Trophoblast cell (in vitro differentiated cells and primary cell): Measurements from ENCODE around the gene COX6A2.

Source experiments
- DNase-seq, 2 donors: peaks; one replicate each; pipeline ENCODE4 v3.0.0-alpha.2; 2016
- H2AFZ ChIP-seq: 2 replicates; pipeline ENCODE4 v1.6.1; 2013; ENCODE audit warnings: low read length, moderate library complexity, mild to moderate bottlenecking; ENCODE audit not compliant: insufficient read depth, poor library complexity
- H2AK5ac ChIP-seq: 2 replicates; pipeline ENCODE4 v1.6.1; 2013; ENCODE audit warnings: mild to moderate bottlenecking, low read length
- H2BK120ac ChIP-seq: 2 replicates; pipeline ENCODE4 v1.6.1; 2013; ENCODE audit warnings: low read length, mild to moderate bottlenecking, moderate library complexity; ENCODE audit not compliant: insufficient read depth, poor library complexity
- H2BK12ac ChIP-seq: 2 replicates; pipeline ENCODE4 v1.6.1; 2013; ENCODE audit warnings: mild to moderate bottlenecking, low read length, moderate library complexity
- H2BK5ac ChIP-seq: 2 replicates; pipeline ENCODE4 v1.6.1; 2013; ENCODE audit warnings: low read length, low read depth, moderate library complexity, mild to moderate bottlenecking; ENCODE audit not compliant: poor library complexity
- H3K14ac ChIP-seq: 2 replicates; pipeline ENCODE4 v1.6.1; 2013; ENCODE audit warnings: mild to moderate bottlenecking, low read length
- H3K18ac ChIP-seq: 2 replicates; pipeline ENCODE4 v1.6.1; 2013; ENCODE audit warnings: mild to moderate bottlenecking, low read length
- H3K23ac ChIP-seq: 2 replicates; pipeline ENCODE4 v1.6.1; 2013; ENCODE audit warnings: low read length
- H3K27ac ChIP-seq: 2 replicates; pipeline ENCODE4 v1.5.1; 2013; ENCODE audit warnings: low read depth, mild to moderate bottlenecking, inconsistent platforms, low read length, moderate library complexity
- H3K27me3 ChIP-seq: 2 replicates; pipeline ENCODE4 v1.6.1; 2013; ENCODE audit warnings: inconsistent platforms, mild to moderate bottlenecking, low read length, moderate library complexity; ENCODE audit not compliant: insufficient read depth
- H3K36me3 ChIP-seq, 2 experiments: 1 replicate in 1 of 2; 2 replicates in 1 of 2; pipeline ENCODE4 v1.6.1; 2013; ENCODE audit warnings: low read length in 2 of 2, mild to moderate bottlenecking in 2 of 2, moderate library complexity in 1 of 2; ENCODE audit not compliant: insufficient read depth in 2 of 2, control insufficient read depth in 1 of 2
- H3K4ac ChIP-seq: 2 replicates; pipeline ENCODE4 v1.6.1; 2013; ENCODE audit warnings: low read depth, mild to moderate bottlenecking, low read length, moderate library complexity
- H3K4me1 ChIP-seq, 2 experiments: 1 replicate in 1 of 2; 2 replicates in 1 of 2; pipeline ENCODE4 v1.6.1; 2013; ENCODE audit warnings: low read length in 2 of 2, mild to moderate bottlenecking in 2 of 2, moderate library complexity in 1 of 2; ENCODE audit not compliant: insufficient read depth in 2 of 2, control insufficient read depth in 1 of 2
- H3K4me2 ChIP-seq: 2 replicates; pipeline ENCODE4 v1.6.1; 2013; ENCODE audit warnings: inconsistent platforms, mild to moderate bottlenecking, low read length, moderate library complexity
- H3K4me3 ChIP-seq: 2 replicates; pipeline ENCODE4 v1.5.1; 2013; ENCODE audit warnings: mild to moderate bottlenecking, low read depth, low read length, inconsistent platforms
- H3K79me1 ChIP-seq: one replicate; pipeline ENCODE4 v1.6.1; 2013; ENCODE audit warnings: low read length
- H3K79me2 ChIP-seq: 2 replicates; pipeline ENCODE4 v1.6.1; 2013; ENCODE audit warnings: low read length, mild to moderate bottlenecking; ENCODE audit not compliant: control insufficient read depth, insufficient read depth, poor library complexity
- H3K9ac ChIP-seq: 2 replicates; pipeline ENCODE4 v1.6.1; 2013; ENCODE audit warnings: mild to moderate bottlenecking, low read length
- H3K9me3 ChIP-seq: 2 replicates; pipeline ENCODE4 v1.6.1; 2013; ENCODE audit warnings: low read depth, mild to moderate bottlenecking, control low read depth, inconsistent platforms, low read length; ENCODE audit not compliant: insufficient read depth
- H4K12ac ChIP-seq: 2 replicates; pipeline ENCODE4 v1.6.1; 2013; ENCODE audit warnings: low read depth, mild to moderate bottlenecking, low read length, moderate library complexity
- H4K8ac ChIP-seq: 2 replicates; pipeline ENCODE4 v1.6.1; 2013; ENCODE audit warnings: low read depth, mild to moderate bottlenecking, low read length, moderate library complexity
- H4K91ac ChIP-seq: one replicate; pipeline ENCODE4 v1.6.1; 2013; ENCODE audit warnings: low read depth, mild to moderate bottlenecking, low read length, moderate library complexity
- WGBS: extraction: QIAGEN DNeasy Blood & Tissue Kit; methylation state at CpG from one replicate; pipeline ENCODE4 v1.1.7; 2013; ENCODE audit warnings: missing lambda C conversion rate; ENCODE audit not compliant: insufficient read length, insufficient coverage; ENCODE audit errors: extremely low coverage; 5-methylcytosine and 5-hydroxymethylcytosine counted together

COX6A2 gene

GRCh38 chr16:31436221-31437045, 8.3 kb upstream of the COX6A2 start:
- no peak overlapping the region for H2AK5ac ChIP-seq
- no peaks in the 10 kb centered on the region for H3K79me2 ChIP-seq
- H4K8ac ChIP-seq = no peak overlapping the region
- H3K36me3 ChIP-seq = no peaks in the 10 kb centered on the region
- H3K9me3 ChIP-seq = no peaks in the 10 kb centered on the region
- H3K23ac ChIP-seq = no peak overlapping the region
- no peak overlapping the region for H2AFZ ChIP-seq
- H3K4me2 ChIP-seq = no peak overlapping the region
- no peak overlapping the region for H3K18ac ChIP-seq
- H3K4ac ChIP-seq = no peak overlapping the region
- DNase-seq = no peak
- no peak overlapping the region for H2BK5ac ChIP-seq
- H3K27ac ChIP-seq = no peak overlapping the region
- no peak overlapping the region for H4K12ac ChIP-seq
- H2BK12ac ChIP-seq = no peak overlapping the region
- no peaks in the 10 kb centered on the region for H3K4me1 ChIP-seq
- WGBS = no CpG with 5 or more reads among the region's 44 CpGs
- no peak overlapping the region for H3K9ac ChIP-seq
- H3K14ac ChIP-seq = no peak overlapping the region
- H4K91ac ChIP-seq = no peak overlapping the region
- no peak overlapping the region for H2BK120ac ChIP-seq
- no peaks in the 10 kb centered on the region for H3K79me1 ChIP-seq
- H3K27me3 ChIP-seq = no peaks in the 10 kb centered on the region
- no peak overlapping the region for H3K4me3 ChIP-seq

DNA sequence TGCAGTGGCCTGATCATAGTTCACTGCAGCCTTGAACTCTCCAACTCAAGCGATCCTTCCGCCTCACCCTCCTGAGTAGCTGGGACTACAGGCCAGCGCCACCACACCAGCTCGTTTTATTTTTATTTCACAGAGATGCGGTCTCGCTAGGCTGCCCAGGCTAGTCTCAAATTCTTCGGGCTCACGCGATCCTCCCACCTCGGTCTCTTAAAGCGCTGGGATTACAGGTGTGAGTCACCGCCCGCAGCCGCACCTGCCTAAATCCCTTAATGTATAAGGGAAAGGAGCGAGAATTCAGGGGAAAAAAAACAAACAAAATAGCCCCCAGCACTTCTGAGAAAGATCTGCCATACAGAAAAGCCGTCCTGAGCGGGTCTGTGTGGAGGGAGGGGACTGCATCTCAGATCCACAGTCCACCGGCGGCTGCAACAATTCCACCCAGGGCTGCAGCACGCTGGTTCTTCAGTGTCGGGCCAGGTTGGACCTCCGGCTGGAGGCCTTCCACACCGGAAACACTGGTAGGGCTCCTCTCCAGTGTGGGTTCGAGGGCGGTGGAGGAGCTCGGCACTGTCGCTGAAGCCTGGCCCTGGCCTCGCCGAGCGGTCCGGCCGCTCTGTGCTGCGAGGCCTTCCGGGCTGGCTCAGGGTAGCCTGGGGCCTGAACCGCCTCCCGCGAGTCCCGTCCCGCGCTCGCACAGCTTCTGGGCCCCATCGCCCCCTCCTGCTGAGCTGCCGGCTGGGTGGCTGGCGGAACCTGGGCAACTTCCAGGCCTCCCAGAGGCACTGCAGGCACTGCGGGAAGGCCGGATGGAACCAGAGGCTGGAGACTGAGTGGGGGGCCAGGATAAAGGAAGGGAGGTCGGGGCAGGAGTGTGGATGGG, 7.4 kb upstream of the COX6A2 start:
- no peaks in the 10 kb centered on the region for H3K27me3 ChIP-seq
- H3K36me3 ChIP-seq = no peaks in the 10 kb centered on the region
- H2AFZ ChIP-seq = no peak overlapping the region
- WGBS = no CpG with 5 or more reads among the region's 47 CpGs
- H4K91ac ChIP-seq = no peak overlapping the region
- no peak overlapping the region for H3K18ac ChIP-seq
- no peak overlapping the region for H2AK5ac ChIP-seq
- H3K14ac ChIP-seq = no peak overlapping the region
- no peak overlapping the region for H3K23ac ChIP-seq
- H2BK5ac ChIP-seq = no peak overlapping the region
- no peak overlapping the region for H3K4me2 ChIP-seq
- H3K9me3 ChIP-seq = no peaks in the 10 kb centered on the region
- H3K79me2 ChIP-seq = no peaks in the 10 kb centered on the region
- H2BK120ac ChIP-seq = no peak overlapping the region
- no peak overlapping the region for H3K4ac ChIP-seq
- H4K12ac ChIP-seq = no peak overlapping the region
- no peaks in the 10 kb centered on the region for H3K4me1 ChIP-seq
- no peaks in the 10 kb centered on the region for H3K79me1 ChIP-seq
- H2BK12ac ChIP-seq = no peak overlapping the region
- DNase-seq = peak; percentile 43 to 64
- no peak overlapping the region for H3K9ac ChIP-seq
- no peak overlapping the region for H3K4me3 ChIP-seq
- H4K8ac ChIP-seq = no peak overlapping the region
- no peak overlapping the region for H3K27ac ChIP-seq

DNA sequence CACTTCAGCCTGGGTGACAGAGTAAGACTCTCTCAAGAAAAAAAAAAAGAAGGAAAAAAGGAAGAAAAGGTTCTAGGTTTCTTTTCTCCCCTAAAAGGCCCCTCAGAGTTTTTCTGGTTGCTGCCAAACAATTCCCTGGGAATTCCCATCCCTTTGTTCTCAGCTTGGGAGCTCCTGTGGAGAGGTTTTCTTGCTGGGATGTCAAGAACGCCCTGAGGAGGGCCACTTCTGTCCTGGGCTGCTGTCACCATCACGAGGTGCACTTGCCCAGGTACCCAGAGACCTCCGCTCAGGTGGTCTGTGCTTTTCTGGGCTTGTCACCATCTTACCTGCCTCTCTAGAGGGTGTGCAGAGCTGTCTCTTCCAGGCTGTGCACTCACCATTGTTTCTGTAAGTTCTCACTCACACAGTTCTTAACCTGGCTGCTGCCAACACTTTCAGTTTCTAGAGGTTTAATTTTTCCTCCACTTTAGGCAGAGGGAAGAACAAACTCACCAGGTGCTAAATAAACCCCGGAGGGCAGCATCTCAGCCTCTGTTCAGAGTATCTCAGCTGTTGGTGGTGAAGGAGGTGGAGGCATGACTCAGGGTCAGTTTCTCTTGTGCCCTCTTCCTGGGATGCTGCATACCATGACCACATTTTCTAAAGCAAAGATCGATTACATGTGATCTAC, 2.4 kb upstream of the COX6A2 start:
- H4K12ac ChIP-seq = no peak overlapping the region

DNA sequence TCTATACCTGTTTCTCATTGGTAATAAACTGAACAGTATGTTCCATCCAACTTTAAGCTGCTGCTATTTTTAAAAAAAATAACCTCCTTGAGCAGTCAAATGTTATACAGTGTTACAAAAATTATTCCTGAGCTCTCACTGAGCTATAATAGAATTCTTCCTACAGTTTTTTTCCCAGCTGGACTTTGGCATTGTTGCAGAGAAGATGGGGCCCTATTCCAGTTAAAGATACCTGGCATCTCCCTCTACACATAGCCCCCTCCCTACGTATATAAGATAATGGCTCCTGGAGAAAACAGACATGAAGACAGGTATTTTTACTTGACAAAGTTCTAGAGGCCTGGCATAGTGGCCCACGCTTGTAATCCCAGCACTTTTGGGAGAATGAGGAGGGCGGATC, 1.6 kb upstream of the COX6A2 start:
- Histone ChIP-seq H3K27me3 (no peaks in the 10 kb centered on the region), H3K36me3 (no peaks in the 10 kb centered on the region), H4K8ac (no peak overlapping the region), H3K27ac (no peak overlapping the region), H4K91ac (no peak overlapping the region), H3K14ac (no peak overlapping the region), H3K79me2 (no peaks in the 10 kb centered on the region), H2BK5ac (no peak overlapping the region), H3K18ac (no peak overlapping the region), H2BK120ac (no peak overlapping the region), H3K79me1 (no peaks in the 10 kb centered on the region), H3K23ac (no peak overlapping the region), H3K4me2 (no peak overlapping the region), H2AK5ac (no peak overlapping the region), H4K12ac (no peak overlapping the region), H3K4ac (no peak overlapping the region), H3K9ac (no peak overlapping the region), H3K4me1 (no peaks in the 10 kb centered on the region), H2AFZ (no peak overlapping the region), H2BK12ac (no peak overlapping the region), H3K4me3 (no peak overlapping the region), H3K9me3 (peaks cover 4% of the 10 kb centered on the region)
- DNase-seq = no peak
- WGBS = no CpG with 5 or more reads among the region's 3 CpGs

More for the DNA sequence above, 2.4 kb upstream of the COX6A2 start:
- no peak overlapping the region for H3K4me2 ChIP-seq
- H4K91ac ChIP-seq = no peak overlapping the region
- no peak overlapping the region for H2BK5ac ChIP-seq
- no peak overlapping the region for H3K27ac ChIP-seq
- H3K18ac ChIP-seq = no peak overlapping the region
- H2BK12ac ChIP-seq = no peak overlapping the region
- no peak for DNase-seq
- no peak overlapping the region for H2AFZ ChIP-seq
- H3K9ac ChIP-seq = no peak overlapping the region
- no CpG with 5 or more reads among the region's 5 CpGs for WGBS
- H3K27me3 ChIP-seq = no peaks in the 10 kb centered on the region
- no peak overlapping the region for H3K4me3 ChIP-seq
- H3K9me3 ChIP-seq = peaks cover 4% of the 10 kb centered on the region
- no peak overlapping the region for H4K8ac ChIP-seq
- no peaks in the 10 kb centered on the region for H3K4me1 ChIP-seq
- no peak overlapping the region for H2AK5ac ChIP-seq
- H3K79me2 ChIP-seq = no peaks in the 10 kb centered on the region
- no peak overlapping the region for H3K23ac ChIP-seq
- H3K36me3 ChIP-seq = no peaks in the 10 kb centered on the region
- no peak overlapping the region for H3K14ac ChIP-seq
- H3K4ac ChIP-seq = no peak overlapping the region
- no peak overlapping the region for H2BK120ac ChIP-seq
- H3K79me1 ChIP-seq = no peaks in the 10 kb centered on the region
